Karpas-422 (cell line): ENCODE measurements around the gene HMCN2. TPM values are rescaled to one million over a fixed set of nuclear protein-coding genes. Genes with fewer than 3 reads are reported as not detected.
"Not testable (repeated sequence)": the region's sequence is repeated elsewhere in the genome, so short reads cannot be mapped to it uniquely, and the experiment has no call there.

ENCODE experiments used
- DNase-seq: peaks from one replicate; pipeline ENCODE4 v3.0.0-alpha.2; 2015
- H2AFZ ChIP-seq: fragments of 200-600 bp; sonication (generic); 2 replicates; pipeline ENCODE4 v1.6.1; 2014; ENCODE audit warnings: antibody characterized with exemption, low read length, mixed read lengths
- H3K27ac ChIP-seq: fragments of 200-600 bp; sonication (generic); 2 replicates; pipeline ENCODE4 v1.5.1; 2014; ENCODE audit warnings: mild to moderate bottlenecking, low read length, moderate library complexity
- H3K27me3 ChIP-seq: fragments of 200-600 bp; sonication (generic); 2 replicates; pipeline ENCODE4 v1.6.1; 2014; ENCODE audit warnings: low read length, mixed read lengths
- H3K36me3 ChIP-seq: fragments of 200-600 bp; sonication (generic); 2 replicates; pipeline ENCODE4 v1.6.1; 2014; ENCODE audit warnings: low read length, mixed read lengths; ENCODE audit not compliant: insufficient read depth
- H3K4me1 ChIP-seq: fragments of 200-600 bp; sonication (generic); 2 replicates; pipeline ENCODE4 v1.6.1; 2014; ENCODE audit warnings: mild to moderate bottlenecking, low read length, mixed read lengths
- H3K4me2 ChIP-seq: fragments of 200-600 bp; sonication (generic); 2 replicates; pipeline ENCODE4 v1.6.1; 2014; ENCODE audit warnings: low read length, low read depth, mild to moderate bottlenecking; ENCODE audit not compliant: poor library complexity, severe bottlenecking
- H3K4me3 ChIP-seq: fragments of 200-600 bp; sonication (generic); 2 replicates; pipeline ENCODE4 v1.5.1; 2014; ENCODE audit warnings: mild to moderate bottlenecking, antibody characterized with exemption, low read length, mixed read lengths
- H3K79me2 ChIP-seq: fragments of 200-600 bp; sonication (generic); 2 replicates; pipeline ENCODE4 v1.6.1; 2014; ENCODE audit warnings: mild to moderate bottlenecking, low read length, mixed read lengths
- H3K9ac ChIP-seq: fragments of 200-600 bp; sonication (generic); 2 replicates; pipeline ENCODE4 v1.6.0; 2014; ENCODE audit warnings: low read length
- H3K9me2 ChIP-seq: fragments of 200-600 bp; sonication (generic), shearing (Covaris generic); replicated peaks from 2 replicates; pipeline ENCODE4 v1.6.0; 2014; ENCODE audit warnings: mild to moderate bottlenecking, low read length, moderate library complexity; ENCODE audit not compliant: insufficient read depth
- H3K9me3 ChIP-seq: fragments of 300-700, 200-600 bp; sonication (generic); 2 replicates; pipeline ENCODE4 v1.6.1; 2014; ENCODE audit warnings: low read length, mixed read lengths
- H4K20me1 ChIP-seq: fragments of 200-600 bp; sonication (generic); 2 replicates; pipeline ENCODE4 v1.6.1; 2014; ENCODE audit warnings: mild to moderate bottlenecking, antibody characterized with exemption, low read length, low read depth; ENCODE audit not compliant: insufficient read depth
- total RNA-seq: library from RNA; depleted of rRNA; stranded (reverse); fragments of >200 nt; shearing (Covaris generic); gene quantifications from 2 replicates; pipeline ENCODE4 v1.2.3, GENCODE V29; 2014; ENCODE audit warnings: low replicate concordance

Gene HMCN2
- total RNA-seq, 1 experiment from 2014 or later = not detected

DNA sequence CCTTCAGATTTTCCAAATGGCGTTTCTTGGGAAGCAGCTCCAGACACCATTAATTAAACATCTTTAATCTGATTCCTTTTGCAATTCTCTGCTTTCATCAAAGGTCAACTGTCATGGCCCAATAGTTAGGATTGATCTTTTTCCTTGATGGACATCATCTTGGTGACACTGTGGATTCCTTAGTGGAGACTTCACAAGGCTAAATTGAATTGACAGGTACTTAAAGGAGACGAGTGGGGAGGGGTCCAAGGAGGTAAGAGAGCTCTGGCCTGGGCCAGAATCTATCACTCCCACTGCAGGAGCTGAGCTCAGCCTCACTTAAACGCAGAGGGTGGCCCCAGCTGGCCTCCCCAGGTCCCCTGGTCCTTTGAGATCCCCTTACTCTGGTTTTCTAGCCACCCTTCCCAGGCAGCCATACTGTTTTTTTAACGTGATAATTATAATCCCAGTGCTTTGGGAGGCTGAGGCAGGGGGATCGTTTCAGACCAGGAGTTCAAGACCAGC, 9.9 kb upstream of the HMCN2 start:
- no peaks in the 10 kb centered on the region for H3K9me2 ChIP-seq
- H2AFZ ChIP-seq = no peak overlapping the region
- no peak overlapping the region for H3K27ac ChIP-seq
- no peak overlapping the region for H3K4me3 ChIP-seq
- no peaks in the 10 kb centered on the region for H3K9me3 ChIP-seq
- no peaks in the 10 kb centered on the region for H3K79me2 ChIP-seq
- no peaks in the 10 kb centered on the region for H3K27me3 ChIP-seq
- H3K4me1 ChIP-seq = no peaks in the 10 kb centered on the region
- H3K4me2 ChIP-seq = no peak overlapping the region
- no peak for DNase-seq
- H3K9ac ChIP-seq = no peak overlapping the region
- H4K20me1 ChIP-seq = no peaks in the 10 kb centered on the region
- no peaks in the 10 kb centered on the region for H3K36me3 ChIP-seq

DNA sequence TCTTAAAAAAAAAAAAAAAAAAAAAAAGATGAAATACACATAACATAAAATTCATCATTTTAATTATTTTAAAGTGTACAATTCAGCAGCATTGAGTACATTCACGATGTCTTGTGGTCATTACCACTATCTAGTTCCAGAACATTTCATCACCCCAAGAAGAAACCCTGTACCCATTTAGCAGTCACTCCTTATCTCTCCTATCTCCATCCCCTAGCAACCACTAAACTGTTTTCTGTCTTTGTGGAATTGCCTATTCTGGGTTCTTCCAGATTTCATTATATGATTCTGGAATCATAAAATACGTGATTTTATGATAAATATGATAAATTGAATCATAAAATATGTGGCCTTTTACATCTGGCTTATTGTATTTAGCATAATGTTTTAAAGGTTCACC, 8.9 kb upstream of the HMCN2 start:
- Histone ChIP-seq H2AFZ (no peak overlapping the region), H3K9me2 (no peaks in the 10 kb centered on the region), H3K4me1 (no peaks in the 10 kb centered on the region)

DNA sequence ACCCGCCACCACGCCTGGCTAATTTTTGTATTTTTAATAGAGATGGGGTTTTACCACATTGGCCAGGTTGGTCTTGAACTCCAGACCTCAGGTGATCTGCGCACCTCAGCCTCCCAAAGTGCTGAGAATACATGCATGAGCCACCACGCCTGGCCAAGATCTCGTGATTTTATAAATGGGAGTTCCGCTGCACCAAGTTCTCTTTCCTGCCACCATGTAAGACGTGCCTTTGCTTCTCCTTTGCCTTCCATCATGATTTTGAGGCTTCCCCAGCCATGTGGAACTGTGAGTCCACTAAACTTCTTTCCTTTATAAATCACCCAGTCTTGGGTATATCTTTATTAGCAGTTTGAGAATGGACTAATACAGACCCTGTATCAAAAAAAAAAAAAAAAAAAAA, 7.4 kb upstream of the HMCN2 start:
- not testable (repeated sequence) for H3K9ac ChIP-seq, H4K20me1 ChIP-seq, H2AFZ ChIP-seq, DNase-seq, H3K9me3 ChIP-seq, H3K27ac ChIP-seq, H3K79me2 ChIP-seq, H3K4me3 ChIP-seq, H3K36me3 ChIP-seq, H3K4me1 ChIP-seq, H3K9me2 ChIP-seq, H3K27me3 ChIP-seq, H3K4me2 ChIP-seq

More for the DNA sequence above, 8.9 kb upstream of the HMCN2 start:
- no peak for DNase-seq
- Histone ChIP-seq H3K9me3 (no peaks in the 10 kb centered on the region), H4K20me1 (no peaks in the 10 kb centered on the region), H3K27ac (no peak overlapping the region), H3K36me3 (no peaks in the 10 kb centered on the region), H3K79me2 (no peaks in the 10 kb centered on the region), H3K4me3 (no peak overlapping the region), H3K9ac (no peak overlapping the region), H3K4me2 (no peak overlapping the region), H3K27me3 (no peaks in the 10 kb centered on the region)

DNA sequence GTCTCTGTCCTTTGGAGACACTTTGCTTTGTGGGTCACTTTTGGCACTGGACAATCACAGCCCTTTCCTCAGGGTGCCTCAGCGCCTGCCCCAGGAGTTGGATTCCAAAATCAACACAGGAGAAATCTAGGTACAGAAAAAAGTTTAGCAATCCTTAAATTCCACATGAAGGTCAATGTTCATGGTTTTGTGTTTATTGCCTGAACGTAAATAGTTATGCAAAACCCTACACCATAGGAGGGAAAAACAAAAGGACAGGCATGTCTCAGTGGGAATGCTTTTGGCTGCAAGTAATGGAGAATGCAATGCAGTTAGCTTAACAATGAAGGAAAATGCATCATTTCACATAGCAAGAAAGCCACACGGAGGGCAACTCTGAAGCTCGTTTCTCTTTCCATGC, 6.5 kb upstream of the HMCN2 start:
- Histone ChIP-seq H3K9me3 (no peaks in the 10 kb centered on the region), H3K9ac (no peak overlapping the region), H2AFZ (no peak overlapping the region), H3K79me2 (no peaks in the 10 kb centered on the region), H4K20me1 (no peaks in the 10 kb centered on the region), H3K27ac (no peak overlapping the region), H3K4me3 (no peak overlapping the region), H3K27me3 (no peaks in the 10 kb centered on the region), H3K36me3 (no peaks in the 10 kb centered on the region), H3K4me2 (no peak overlapping the region), H3K4me1 (no peaks in the 10 kb centered on the region), H3K9me2 (no peaks in the 10 kb centered on the region)
- no peak for DNase-seq

DNA sequence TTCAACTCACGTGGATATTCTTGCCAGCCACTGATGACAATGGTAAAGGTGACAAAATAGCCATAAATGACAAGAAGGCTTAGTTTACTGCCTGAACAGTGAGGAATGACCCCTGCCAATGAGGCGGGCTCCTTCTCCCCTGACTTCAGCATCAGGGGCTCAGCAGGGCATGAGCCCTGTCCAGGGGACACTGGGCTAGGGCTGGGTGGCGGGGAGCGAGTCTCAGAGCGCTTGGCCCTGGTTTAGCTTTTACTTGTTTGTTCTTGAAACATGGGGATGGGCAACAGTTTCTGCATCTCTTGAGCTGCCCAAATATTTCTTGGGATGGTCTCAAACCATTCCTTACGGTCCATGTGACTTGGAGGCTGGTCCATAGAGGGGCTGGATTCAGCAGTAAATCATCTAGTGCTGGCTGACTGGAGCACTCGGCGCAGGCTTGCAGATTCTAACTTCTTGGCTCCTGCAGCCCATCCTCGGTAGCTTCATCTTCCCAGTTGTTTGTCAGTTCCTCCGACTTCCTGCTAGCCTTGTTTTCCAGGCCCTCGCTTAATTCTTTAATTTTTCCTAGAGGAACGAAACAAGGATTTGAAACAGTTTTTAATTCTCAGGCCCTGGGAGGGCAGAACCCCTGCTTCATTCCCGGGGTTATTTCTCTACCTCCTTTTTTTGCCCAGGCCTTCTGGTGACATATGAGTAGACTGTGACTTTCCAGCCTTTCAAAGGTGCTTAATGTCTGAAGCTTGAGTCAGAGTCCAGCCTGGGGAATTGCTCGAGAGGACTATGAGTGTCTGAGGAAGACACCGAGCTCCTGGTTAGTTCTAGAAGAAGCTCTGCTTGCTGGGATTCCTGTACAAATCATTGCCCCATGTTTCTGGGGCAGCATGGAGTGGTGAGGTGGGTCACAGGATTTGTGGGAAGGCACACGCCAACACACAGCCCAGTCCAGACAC, 4.5 kb upstream of the HMCN2 start:
- Histone ChIP-seq H3K9ac (no peak overlapping the region), H3K4me2 (no peak overlapping the region), H3K9me3 (no peaks in the 10 kb centered on the region), H4K20me1 (no peaks in the 10 kb centered on the region), H3K27ac (no peak overlapping the region), H3K4me1 (no peaks in the 10 kb centered on the region), H3K79me2 (no peaks in the 10 kb centered on the region), H2AFZ (no peak overlapping the region), H3K27me3 (no peaks in the 10 kb centered on the region), H3K9me2 (no peaks in the 10 kb centered on the region), H3K36me3 (no peaks in the 10 kb centered on the region), H3K4me3 (no peak overlapping the region)
- DNase-seq = no peak

DNA sequence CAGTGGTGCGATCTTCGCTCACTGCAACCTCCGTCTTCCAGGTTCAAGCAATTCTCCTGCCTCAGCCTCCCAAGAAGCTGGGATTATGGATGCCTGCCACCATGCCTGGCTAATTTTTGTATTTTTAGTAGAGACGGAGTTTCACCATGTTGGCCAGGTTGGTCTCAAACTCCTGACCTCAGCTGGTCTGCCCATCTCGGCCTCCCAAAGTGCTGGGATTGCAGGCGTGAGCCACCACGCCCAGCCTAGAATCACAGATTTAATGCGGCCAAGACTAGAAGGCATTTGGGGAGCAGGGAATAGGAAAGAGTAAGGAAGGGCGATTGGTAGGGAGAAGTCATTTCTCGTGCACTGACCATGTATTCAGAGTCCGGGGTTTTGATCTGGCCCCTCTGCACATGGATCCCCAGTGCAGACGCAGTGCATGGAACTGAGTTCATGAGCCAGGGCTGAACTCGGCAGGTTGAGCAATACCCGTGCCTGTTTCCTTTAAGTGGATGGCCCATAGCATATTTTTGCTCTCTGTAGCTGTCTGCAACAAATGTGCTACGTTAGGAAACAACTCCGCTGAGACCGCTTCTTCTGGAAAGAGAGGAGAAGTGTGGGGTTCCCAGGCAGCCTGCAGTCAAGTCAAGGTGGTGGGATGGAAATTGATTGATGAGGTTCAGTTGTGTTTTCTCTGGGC, 3.4 kb upstream of the HMCN2 start:
- no peak overlapping the region for H3K27ac ChIP-seq
- H3K9ac ChIP-seq = no peak overlapping the region
- H3K9me2 ChIP-seq = no peaks in the 10 kb centered on the region
- no peak for DNase-seq
- no peaks in the 10 kb centered on the region for H3K9me3 ChIP-seq
- H3K4me1 ChIP-seq = no peaks in the 10 kb centered on the region
- H3K36me3 ChIP-seq = no peaks in the 10 kb centered on the region
- no peak overlapping the region for H2AFZ ChIP-seq
- H3K79me2 ChIP-seq = no peaks in the 10 kb centered on the region
- no peak overlapping the region for H3K4me2 ChIP-seq
- H3K4me3 ChIP-seq = no peak overlapping the region
- H4K20me1 ChIP-seq = no peaks in the 10 kb centered on the region
- H3K27me3 ChIP-seq = no peaks in the 10 kb centered on the region

DNA sequence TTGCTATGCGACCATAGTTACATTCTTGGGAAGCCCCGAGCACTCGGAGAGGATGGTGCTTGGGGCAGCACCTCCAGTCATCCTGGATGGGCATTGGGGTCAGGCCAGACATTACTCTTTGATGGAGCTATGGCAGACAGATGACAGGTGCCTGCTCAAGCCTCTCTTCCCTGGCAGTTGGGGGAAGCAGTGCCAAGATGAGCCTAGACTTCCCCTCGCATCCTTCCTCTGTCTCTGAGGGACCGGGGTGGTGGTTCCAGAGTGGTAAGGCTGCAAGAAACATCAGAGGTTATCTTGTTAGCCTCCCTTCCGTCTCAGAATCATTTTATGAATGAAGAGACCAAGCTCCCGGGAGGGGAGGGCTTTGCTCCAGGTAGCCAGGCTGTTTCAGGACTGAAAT, 2.8 kb upstream of the HMCN2 start:
- Histone ChIP-seq H3K9me2 (no peaks in the 10 kb centered on the region), H3K36me3 (no peaks in the 10 kb centered on the region), H3K4me1 (no peaks in the 10 kb centered on the region), H3K27ac (no peak overlapping the region), H4K20me1 (no peaks in the 10 kb centered on the region), H3K4me3 (no peak overlapping the region), H2AFZ (no peak overlapping the region), H3K9ac (no peak overlapping the region), H3K9me3 (no peaks in the 10 kb centered on the region), H3K79me2 (no peaks in the 10 kb centered on the region), H3K4me2 (no peak overlapping the region), H3K27me3 (no peaks in the 10 kb centered on the region)
- DNase-seq = no peak

DNA sequence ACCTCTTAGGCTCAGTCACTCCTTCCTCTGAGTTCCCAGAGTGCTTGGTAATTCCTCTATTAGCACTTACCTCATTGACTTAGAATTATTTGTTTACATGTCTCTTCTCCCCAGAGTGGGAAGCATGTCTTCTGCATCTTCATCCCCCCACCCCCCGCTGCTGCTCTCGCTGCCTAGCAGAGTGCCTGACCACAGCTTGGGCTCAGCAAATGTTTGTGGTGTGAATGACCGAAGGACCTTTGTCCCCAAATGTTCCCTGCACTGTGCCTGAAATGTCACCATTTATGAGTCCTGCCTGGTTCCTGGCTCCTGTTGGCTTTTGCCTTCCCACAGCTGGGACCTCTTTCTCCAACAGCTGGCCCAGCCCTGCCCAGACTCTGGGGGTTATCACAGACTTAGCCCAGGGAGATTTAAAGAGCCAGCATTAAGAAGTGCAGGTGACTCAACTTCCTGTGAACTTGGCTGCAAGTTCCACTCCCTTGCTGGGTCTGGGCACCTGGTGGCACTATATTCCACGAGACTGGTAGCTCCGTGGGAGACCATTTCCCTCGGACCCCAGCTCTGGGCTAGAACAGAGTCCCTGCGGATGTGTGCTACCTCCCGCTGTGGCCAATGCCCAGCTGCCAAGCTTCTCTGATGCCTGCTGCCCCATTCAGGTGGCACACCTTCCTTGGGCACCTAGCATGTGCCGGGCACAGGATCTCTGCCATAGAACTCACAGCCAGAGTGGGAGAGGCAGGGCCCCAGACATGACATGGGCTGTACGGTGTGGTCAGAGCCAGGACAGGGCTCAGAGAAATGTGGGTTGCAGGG, 1.8 kb upstream of the HMCN2 start:
- no peaks in the 10 kb centered on the region for H3K9me3 ChIP-seq
- no peak overlapping the region for H2AFZ ChIP-seq
- DNase-seq = no peak
- H3K79me2 ChIP-seq = no peaks in the 10 kb centered on the region
- H3K27me3 ChIP-seq = no peaks in the 10 kb centered on the region
- H3K27ac ChIP-seq = no peak overlapping the region
- H4K20me1 ChIP-seq = no peaks in the 10 kb centered on the region
- H3K4me1 ChIP-seq = no peaks in the 10 kb centered on the region
- H3K9ac ChIP-seq = no peak overlapping the region
- H3K4me3 ChIP-seq = no peak overlapping the region
- H3K4me2 ChIP-seq = no peak overlapping the region
- no peaks in the 10 kb centered on the region for H3K9me2 ChIP-seq
- no peaks in the 10 kb centered on the region for H3K36me3 ChIP-seq
